Measurements from ENCODE around the gene SYK. TPM values are rescaled to one million over a fixed set of nuclear protein-coding genes. Genes with fewer than 3 reads are reported as not detected.

Gene SYK
- polyA plus RNA-seq, 1 of the 3 experiments (the other 2 are of a cell fraction): not detected

DNA sequence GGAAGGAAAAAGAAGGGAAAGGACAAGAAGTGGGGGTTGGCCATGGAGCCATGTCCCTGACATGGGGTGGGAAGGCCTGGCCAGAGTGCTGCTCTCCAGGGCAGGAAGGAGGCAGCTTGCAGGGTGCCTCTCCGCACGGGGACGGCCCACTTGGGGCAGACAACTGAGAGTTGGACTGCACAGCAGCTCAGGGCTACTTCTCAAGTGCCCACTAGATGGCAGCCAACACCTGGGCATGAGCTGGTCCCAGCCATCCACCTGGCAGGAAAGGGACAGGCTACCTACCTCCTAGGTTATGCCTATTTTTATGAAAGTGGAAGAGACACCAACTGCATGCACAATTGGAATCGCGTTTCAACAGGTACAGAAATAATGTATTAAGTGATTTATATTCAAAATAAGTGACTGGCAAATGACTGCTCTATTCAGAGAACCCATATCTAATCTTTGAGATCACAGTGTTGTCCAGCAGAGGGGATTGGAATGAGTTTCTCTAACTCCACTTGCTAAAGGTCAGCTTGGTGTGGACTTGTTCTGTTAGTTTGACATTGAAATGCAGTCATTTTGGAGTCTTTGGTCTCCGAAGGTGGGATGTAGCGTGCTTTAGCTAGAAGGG, 113.4 kb downstream of the SYK start:
- Histone ChIP-seq H3K27me3 (ENCODE audit: insufficient read depth) (no peaks in the 10 kb centered on the region), H3K9me2 (no peaks in the 10 kb centered on the region), H3F3A (replicated peaks; ENCODE audit: insufficient read depth) (no peaks in the 10 kb centered on the region), H3K36me3 (replicated peaks in 1 of 2; ENCODE audit: control insufficient read depth in 1 of 2, insufficient read depth in 2 of 2, low read length in 1 of 2) (no peaks in the 10 kb centered on the region), H4K20me1 (ENCODE audit: insufficient read depth) (no peaks in the 10 kb centered on the region), H3K79me2 (ENCODE audit: insufficient read depth) (no peaks in the 10 kb centered on the region), H3K4me2 (no peak overlapping the region), H2AFZ (ENCODE audit: low read depth) (no peak overlapping the region), H3K9me3 (no peaks in the 10 kb centered on the region), H3K4me1 (ENCODE audit: control insufficient read depth in 1 of 2, insufficient read depth in 2 of 2, low read depth in 1 of 2, low read length in 1 of 2) (no peaks in the 10 kb centered on the region; a peak in 1 of 4 replicates), H3K9ac (no peak overlapping the region), H3K4me3 (ENCODE audit: low read depth in 2 of 2, low read length in 1 of 2) (peak overlapping the region in 1 of 2 experiments; percentile 37; a peak in 1 of 4 replicates), H3K27ac (ENCODE audit: low read depth in 2 of 2, low read length in 1 of 2) (no peak overlapping the region)
- DNase-seq: peak; percentile 87
- ChIA-PET POLR2A (interaction anchor here (1.2 kb wide), 1 partner anchor 511 kb away, joined by 3 read pairs; no protein-coding TSS in a partner anchor), CTCF (interaction anchor here (0.8 to 5.1 kb wide), 52 partner anchors 9 to 1334 kb away, joined by 3 to 67 read pairs (median 4); partner anchors contain the start of genes AUH, NFIL3 and ROR2)
- TF ChIP-seq NRF1 (IDR thresholded peaks at IDR 0.05; ENCODE audit: low read depth, low read length): peak; percentile 22
- peak; percentile 83 for TF ChIP-seq SMC3 (IDR thresholded peaks at IDR 0.05; ENCODE audit: low read depth, low read length)
- no peak for TF ChIP-seq NFIC (IDR thresholded peaks at IDR 0.05; ENCODE audit: borderline replicate concordance)
- peak; percentile 94 for TF ChIP-seq RAD21 (IDR thresholded peaks at IDR 0.05; ENCODE audit: low read length)
- TF ChIP-seq GATA2 (CRISPR knock-in tag; IDR thresholded peaks at IDR 0.05): 0 out of 2 replicates have a peak, but pooled peaks have one; percentile 8
- no peak for TF ChIP-seq USF2 (IDR thresholded peaks at IDR 0.05; ENCODE audit: borderline replicate concordance, low read depth, low read length)
- peak; percentile 95 for TF ChIP-seq CTCF (IDR thresholded peaks at IDR 0.05)
- no peak for TF ChIP-seq USF1 (IDR thresholded peaks at IDR 0.05; ENCODE audit: borderline replicate concordance, low read depth)
- no peak for TF ChIP-seq SIN3A (IDR thresholded peaks at IDR 0.05; ENCODE audit: borderline replicate concordance, low read depth, low read length)
- TF ChIP-seq EZH2phosphoT487 (IDR thresholded peaks at IDR 0.05; ENCODE audit: borderline replicate concordance, low read depth): no peak
- 8% methylated on average over 6 of the region's 7 CpGs for WGBS (ENCODE audit: low lambda C conversion rate)

- peak; percentile 43 for DNase-seq
- Histone ChIP-seq H3K9me3 (no peaks in the 10 kb centered on the region), H2AFZ (ENCODE audit: low read depth) (no peak overlapping the region), H3K4me3 (ENCODE audit: low read depth in 2 of 2, low read length in 1 of 2) (no peak overlapping the region), H3K9ac (no peak overlapping the region), H4K20me1 (ENCODE audit: insufficient read depth) (no peaks in the 10 kb centered on the region), H3K27ac (ENCODE audit: low read depth in 2 of 2, low read length in 1 of 2) (no peak overlapping the region), H3K36me3 (replicated peaks in 1 of 2; ENCODE audit: control insufficient read depth in 1 of 2, insufficient read depth in 2 of 2, low read length in 1 of 2) (no peaks in the 10 kb centered on the region), H3K4me1 (ENCODE audit: control insufficient read depth in 1 of 2, insufficient read depth in 2 of 2, low read depth in 1 of 2, low read length in 1 of 2) (no peaks in the 10 kb centered on the region; a peak in 1 of 4 replicates), H3K4me2 (no peak overlapping the region), H3F3A (replicated peaks; ENCODE audit: insufficient read depth) (no peaks in the 10 kb centered on the region), H3K27me3 (ENCODE audit: insufficient read depth) (no peaks in the 10 kb centered on the region), H3K9me2 (no peaks in the 10 kb centered on the region), H3K79me2 (ENCODE audit: insufficient read depth) (no peaks in the 10 kb centered on the region)
- POLR2A ChIA-PET: interaction anchor here (1.2 kb wide), 1 partner anchor 511 kb away, joined by 3 read pairs; no protein-coding TSS in a partner anchor
- CTCF ChIA-PET: interaction anchor here (0.7 to 5.1 kb wide), 32 partner anchors 8 to 1199 kb away, joined by 3 to 67 read pairs (median 8); partner anchors contain the start of genes NFIL3 and ROR2
- 68% methylated on average over 6 of the region's 6 CpGs for WGBS (ENCODE audit: low lambda C conversion rate)
- TF ChIP-seq NRF1 (IDR thresholded peaks at IDR 0.05; ENCODE audit: low read depth, low read length) (no peak), POLR2AphosphoS5 (IDR thresholded peaks at IDR 0.05; ENCODE audit: low read depth, low read length) (no peak), RFX5 (IDR thresholded peaks at IDR 0.05; ENCODE audit: low read length) (no peak), RAD21 (IDR thresholded peaks at IDR 0.05; ENCODE audit: low read length) (no peak; the same call in 1 of the 2 replicates), FOSL2 (IDR thresholded peaks at IDR 0.05; ENCODE audit: borderline replicate concordance, low read depth) (no peak), FOXM1 (IDR thresholded peaks at IDR 0.05; ENCODE audit: low read depth) (no peak), TAF1 (IDR thresholded peaks at IDR 0.05; ENCODE audit: borderline replicate concordance, low read depth, low read length) (no peak), USF1 (IDR thresholded peaks at IDR 0.05; ENCODE audit: borderline replicate concordance, low read depth) (no peak)
- TF ChIP-seq, protein P1, sequence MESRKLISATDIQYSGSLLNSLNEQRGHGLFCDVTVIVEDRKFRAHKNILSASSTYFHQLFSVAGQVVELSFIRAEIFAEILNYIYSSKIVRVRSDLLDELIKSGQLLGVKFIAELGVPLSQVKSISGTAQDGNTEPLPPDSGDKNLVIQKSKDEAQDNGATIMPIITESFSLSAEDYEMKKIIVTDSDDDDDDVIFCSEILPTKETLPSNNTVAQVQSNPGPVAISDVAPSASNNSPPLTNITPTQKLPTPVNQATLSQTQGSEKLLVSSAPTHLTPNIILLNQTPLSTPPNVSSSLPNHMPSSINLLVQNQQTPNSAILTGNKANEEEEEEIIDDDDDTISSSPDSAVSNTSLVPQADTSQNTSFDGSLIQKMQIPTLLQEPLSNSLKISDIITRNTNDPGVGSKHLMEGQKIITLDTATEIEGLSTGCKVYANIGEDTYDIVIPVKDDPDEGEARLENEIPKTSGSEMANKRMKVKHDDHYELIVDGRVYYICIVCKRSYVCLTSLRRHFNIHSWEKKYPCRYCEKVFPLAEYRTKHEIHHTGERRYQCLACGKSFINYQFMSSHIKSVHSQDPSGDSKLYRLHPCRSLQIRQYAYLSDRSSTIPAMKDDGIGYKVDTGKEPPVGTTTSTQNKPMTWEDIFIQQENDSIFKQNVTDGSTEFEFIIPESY (IDR thresholded peaks at IDR 0.05; ENCODE audit: borderline replicate concordance, low read depth): no peak
- TF ChIP-seq, protein P2, sequence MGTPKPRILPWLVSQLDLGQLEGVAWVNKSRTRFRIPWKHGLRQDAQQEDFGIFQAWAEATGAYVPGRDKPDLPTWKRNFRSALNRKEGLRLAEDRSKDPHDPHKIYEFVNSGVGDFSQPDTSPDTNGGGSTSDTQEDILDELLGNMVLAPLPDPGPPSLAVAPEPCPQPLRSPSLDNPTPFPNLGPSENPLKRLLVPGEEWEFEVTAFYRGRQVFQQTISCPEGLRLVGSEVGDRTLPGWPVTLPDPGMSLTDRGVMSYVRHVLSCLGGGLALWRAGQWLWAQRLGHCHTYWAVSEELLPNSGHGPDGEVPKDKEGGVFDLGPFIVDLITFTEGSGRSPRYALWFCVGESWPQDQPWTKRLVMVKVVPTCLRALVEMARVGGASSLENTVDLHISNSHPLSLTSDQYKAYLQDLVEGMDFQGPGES (IDR thresholded peaks at IDR 0.05; ENCODE audit: low read depth, low read length): no peak
Measured at GRCh38 chr9:90915693-90916092, 114.1 kb downstream of the SYK start.
